Measurements from ENCODE around the gene PTPN23. TPM values are rescaled to one million over a fixed set of nuclear protein-coding genes. Genes with fewer than 3 reads are reported as not detected.

Gene PTPN23
- total RNA-seq, 4 donors from 2014 or later = 14.0 to 61.0 (median 30.2) TPM

DNA sequence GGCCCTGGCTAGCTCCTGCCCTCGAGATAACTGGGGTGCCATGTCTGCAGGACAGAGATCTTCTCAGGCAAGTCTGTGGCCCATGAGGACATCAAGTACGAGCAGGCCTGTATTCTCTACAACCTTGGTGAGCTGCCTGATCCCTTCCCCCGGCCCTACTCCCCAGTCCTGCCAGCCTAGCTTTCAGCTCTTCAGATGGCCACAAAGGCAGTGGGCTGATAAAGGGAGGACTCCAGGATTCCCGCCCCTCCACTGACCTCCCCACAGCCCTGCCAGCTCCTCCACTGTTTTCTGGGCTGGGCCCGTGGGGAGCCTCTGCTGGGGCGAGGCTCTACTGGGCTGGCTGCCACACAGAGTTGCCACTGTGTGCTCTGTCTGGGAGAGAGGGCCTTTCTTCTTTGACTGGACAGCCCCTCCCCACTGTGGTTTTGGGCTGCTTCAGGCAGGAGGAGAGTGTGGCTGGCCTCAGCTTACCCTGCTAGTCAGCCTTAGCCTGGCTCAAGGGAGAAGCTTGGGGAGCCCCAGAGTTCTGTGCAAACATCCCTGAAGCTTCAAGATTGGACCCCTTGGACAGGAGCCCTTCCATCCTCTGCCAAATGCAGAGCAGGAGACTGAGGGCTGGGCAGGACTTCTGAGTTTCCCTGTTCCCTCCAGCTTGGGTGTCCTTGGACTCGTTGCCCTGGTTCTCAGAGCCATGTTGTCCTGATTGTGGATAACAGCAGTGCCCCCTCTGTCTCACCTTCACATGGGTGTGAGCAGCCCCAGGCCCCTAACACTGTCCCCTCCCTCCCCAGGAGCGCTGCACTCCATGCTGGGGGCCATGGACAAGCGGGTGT, 24.4 kb downstream of the PTPN23 start:
- no peak for DNase-seq (ENCODE audit: low spot score)
- ATAC-seq (ENCODE audit: low FRiP score) = peak; percentile 31
- TF ChIP-seq, protein P1, sequence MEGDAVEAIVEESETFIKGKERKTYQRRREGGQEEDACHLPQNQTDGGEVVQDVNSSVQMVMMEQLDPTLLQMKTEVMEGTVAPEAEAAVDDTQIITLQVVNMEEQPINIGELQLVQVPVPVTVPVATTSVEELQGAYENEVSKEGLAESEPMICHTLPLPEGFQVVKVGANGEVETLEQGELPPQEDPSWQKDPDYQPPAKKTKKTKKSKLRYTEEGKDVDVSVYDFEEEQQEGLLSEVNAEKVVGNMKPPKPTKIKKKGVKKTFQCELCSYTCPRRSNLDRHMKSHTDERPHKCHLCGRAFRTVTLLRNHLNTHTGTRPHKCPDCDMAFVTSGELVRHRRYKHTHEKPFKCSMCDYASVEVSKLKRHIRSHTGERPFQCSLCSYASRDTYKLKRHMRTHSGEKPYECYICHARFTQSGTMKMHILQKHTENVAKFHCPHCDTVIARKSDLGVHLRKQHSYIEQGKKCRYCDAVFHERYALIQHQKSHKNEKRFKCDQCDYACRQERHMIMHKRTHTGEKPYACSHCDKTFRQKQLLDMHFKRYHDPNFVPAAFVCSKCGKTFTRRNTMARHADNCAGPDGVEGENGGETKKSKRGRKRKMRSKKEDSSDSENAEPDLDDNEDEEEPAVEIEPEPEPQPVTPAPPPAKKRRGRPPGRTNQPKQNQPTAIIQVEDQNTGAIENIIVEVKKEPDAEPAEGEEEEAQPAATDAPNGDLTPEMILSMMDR (IDR thresholded peaks at IDR 0.05) = no peak

DNA sequence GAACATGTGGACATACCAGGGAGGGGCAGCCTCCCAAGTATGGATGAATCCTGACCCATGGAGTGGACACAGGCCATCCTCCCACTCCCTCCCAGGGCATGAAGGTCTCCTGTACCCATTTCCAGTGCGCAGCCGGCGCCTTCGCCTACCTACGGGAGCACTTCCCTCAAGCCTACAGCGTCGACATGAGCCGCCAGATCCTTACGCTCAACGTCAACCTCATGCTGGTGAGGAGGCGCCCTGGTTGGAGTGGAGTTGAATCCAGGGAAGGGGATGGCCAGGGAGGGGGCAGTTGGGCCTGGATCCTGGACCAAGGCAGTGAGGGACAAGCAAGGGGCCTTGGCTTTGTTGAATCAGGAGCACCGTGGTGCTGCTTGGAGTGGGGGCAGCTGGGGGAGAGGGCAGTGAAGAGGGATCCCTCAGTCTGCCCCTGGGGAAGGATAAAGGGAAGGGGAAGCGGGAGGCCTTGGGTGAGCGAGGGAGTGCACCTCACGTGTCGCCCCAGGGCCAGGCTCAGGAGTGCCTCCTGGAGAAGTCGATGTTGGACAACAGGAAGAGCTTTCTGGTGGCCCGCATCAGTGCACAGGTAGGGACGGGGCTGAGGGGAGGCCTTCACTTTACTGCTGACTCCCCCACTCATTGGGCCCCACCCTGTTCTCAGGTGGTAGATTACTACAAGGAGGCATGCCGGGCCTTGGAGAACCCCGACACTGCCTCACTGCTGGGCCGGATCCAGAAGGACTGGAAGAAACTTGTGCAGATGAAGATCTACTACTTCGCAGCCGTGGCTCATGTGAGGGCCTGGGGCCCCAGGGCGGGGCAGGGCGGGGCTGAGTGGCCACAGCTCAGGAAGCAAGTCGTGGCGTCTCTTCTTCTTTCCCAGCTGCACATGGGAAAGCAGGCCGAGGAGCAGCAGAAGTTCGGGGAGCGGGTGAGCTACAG, 25.3 kb downstream of the PTPN23 start:
- no peak for DNase-seq (ENCODE audit: low spot score)
- no peak for ATAC-seq (ENCODE audit: low FRiP score)
- TF ChIP-seq, protein P1 (IDR thresholded peaks at IDR 0.05) = no peak

DNA sequence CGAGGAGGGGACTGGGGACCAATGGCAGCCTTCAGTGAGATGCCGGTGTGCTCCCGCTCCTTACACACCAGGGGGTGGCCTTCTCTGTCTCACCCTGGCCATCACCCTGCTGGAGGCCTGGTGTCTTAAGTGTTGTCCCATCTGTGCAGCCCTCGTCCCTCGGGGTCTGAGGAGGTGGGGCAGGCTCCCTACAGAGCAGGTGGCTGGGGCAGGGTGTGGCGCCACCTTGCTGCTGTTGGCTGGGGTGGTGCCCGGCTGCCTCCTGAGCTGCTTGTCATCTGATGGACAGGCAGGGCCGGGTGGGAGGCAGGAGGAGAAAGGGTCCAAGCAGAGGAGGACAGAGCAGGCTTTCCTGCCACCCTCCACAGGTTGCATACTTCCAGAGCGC, 25.9 kb downstream of the PTPN23 start:
- no peak for DNase-seq (ENCODE audit: low spot score)
- no peak for ATAC-seq (ENCODE audit: low FRiP score)
- TF ChIP-seq, protein P1 (IDR thresholded peaks at IDR 0.05) = no peak

DNA sequence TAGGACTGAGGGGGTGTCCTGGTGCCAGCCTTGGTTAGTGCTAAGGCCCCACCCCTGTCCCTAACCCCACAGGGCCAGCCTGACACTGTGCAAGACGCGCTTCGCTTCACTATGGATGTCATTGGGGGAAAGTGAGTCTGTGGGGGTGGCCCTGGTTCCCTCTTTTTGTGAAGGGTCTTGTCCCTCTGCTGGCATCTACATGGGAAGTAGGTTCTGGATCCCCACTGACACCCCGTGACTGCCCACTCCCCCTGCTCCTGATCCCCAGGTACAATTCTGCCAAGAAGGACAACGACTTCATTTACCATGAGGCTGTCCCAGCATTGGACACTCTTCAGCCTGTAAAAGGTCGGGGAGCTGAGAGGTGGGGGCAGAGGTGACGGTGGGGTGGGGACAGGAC, 26.4 kb downstream of the PTPN23 start:
- DNase-seq (ENCODE audit: low spot score) (no peak), ATAC-seq (ENCODE audit: low FRiP score) (no peak)
- TF ChIP-seq, protein P1 (IDR thresholded peaks at IDR 0.05) = no peak

DNA sequence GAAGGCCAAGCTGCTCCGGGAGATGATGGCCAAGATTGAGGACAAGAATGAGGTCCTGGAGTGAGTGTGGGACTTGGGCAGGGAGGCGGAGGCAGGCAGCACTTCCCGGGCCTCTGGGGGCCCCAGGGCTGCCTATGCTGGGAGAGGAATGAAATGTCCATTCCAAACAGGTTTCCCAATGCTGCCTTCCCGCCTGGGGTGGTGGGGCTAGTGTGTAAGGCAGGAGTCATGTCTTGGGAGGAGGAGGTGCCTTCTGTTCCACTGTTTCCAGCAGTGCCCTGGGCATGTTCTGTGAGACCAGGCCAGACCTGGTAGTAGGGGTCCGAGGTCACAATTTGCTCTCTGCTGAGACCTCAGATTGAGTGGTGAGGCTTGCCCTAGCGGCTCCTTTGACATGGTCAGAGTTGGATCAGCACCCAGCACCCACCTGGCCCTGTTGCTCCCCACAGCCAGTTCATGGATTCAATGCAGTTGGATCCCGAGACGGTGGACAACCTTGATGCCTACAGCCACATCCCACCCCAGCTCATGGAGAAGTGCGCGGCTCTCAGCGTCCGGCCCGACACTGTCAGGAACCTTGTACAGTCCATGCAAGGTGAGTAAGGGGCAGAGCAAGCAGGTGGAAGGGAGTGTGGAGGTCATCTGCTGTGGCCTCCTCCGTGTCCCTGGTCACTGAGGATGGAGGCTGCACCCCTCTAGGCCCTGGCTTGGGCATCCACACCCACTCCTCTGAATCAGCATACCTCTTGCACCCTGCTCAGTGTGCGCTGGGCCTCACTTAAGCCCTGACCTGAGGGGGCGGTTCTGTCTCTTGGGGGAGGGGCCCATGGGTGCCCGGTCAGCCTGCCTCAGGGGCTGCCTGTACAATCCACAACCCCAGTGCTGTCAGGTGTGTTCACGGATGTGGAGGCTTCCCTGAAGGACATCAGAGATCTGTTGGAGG, 27.3 kb downstream of the PTPN23 start:
- ATAC-seq (ENCODE audit: low FRiP score) (no peak), DNase-seq (ENCODE audit: low spot score) (no peak)
- TF ChIP-seq, protein P1 (IDR thresholded peaks at IDR 0.05) = no peak

DNA sequence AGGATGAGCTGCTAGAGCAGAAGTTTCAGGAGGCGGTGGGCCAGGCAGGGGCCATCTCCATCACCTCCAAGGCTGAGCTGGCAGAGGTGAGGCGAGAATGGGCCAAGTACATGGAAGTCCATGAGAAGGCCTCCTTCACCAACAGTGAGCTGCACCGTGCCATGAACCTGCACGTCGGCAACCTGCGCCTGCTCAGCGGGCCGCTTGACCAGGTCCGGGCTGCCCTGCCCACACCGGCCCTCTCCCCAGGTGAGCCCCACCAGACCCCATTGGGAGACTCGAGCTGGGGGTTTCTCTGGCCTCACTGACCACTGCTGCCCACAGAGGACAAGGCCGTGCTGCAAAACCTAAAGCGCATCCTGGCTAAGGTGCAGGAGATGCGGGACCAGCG, 28.0 kb downstream of the PTPN23 start:
- no peak for DNase-seq (ENCODE audit: low spot score)
- TF ChIP-seq, protein P1 (IDR thresholded peaks at IDR 0.05) = no peak
- ATAC-seq (ENCODE audit: low FRiP score) = no peak

All from omental fat pad (tissue), 4 donors.